ENCODE data around the gene KNSTRN. TPM values are rescaled to one million over a fixed set of nuclear protein-coding genes. Genes with fewer than 3 reads are reported as not detected.
A peak's percentile ranks its signal among the peaks of the same experiment; 100 is the strongest.

Gene KNSTRN
- total and polyA plus RNA-seq, 2 of the 4 experiments (the other 2 are of a cell fraction), result 33.1 to 73.5 TPM

- Histone ChIP-seq H4K5ac (ENCODE audit: low read depth, low read length) (no peak overlapping the region), H2BK5ac (ENCODE audit: low read depth, low read length, poor library complexity, severe bottlenecking) (no peak overlapping the region), H3K27me3 (ENCODE audit: control insufficient read depth, insufficient read depth, low read length) (peaks cover 14% of the 10 kb centered on the region), H3K56ac (ENCODE audit: extremely low read depth, insufficient read depth, low read length) (no peak overlapping the region), H3K79me1 (ENCODE audit: low read depth in 1 of 2, low read length in 2 of 2) (peaks cover 19 to 59% of the 10 kb centered on the region in 2 experiments), H3K27ac (ENCODE audit: insufficient read depth, low read length) (no peak overlapping the region), H4K20me1 (ENCODE audit: insufficient read depth, low read length) (peaks cover 52% of the 10 kb centered on the region), H3K4me1 (ENCODE audit: control insufficient read depth, insufficient read depth, low read length) (peaks cover 18% of the 10 kb centered on the region), H2AK5ac (ENCODE audit: low read depth, low read length) (no peak overlapping the region), H3K18ac (ENCODE audit: low read depth, low read length) (no peak overlapping the region), H3K9ac (ENCODE audit: low read depth, low read length) (no peak overlapping the region), H2AK9ac (replicated peaks; ENCODE audit: low read depth, low read length, poor library complexity) (no peak overlapping the region), H3K4ac (ENCODE audit: low read depth, low read length) (no peak overlapping the region), H3K4me2 (ENCODE audit: low read depth, low read length) (no peak overlapping the region), H2BK120ac (ENCODE audit: low read depth, low read length) (no peak overlapping the region), H3K9me3 (ENCODE audit: control insufficient read depth, insufficient read depth, low read length) (no peaks in the 10 kb centered on the region), H2BK20ac (ENCODE audit: low read depth, low read length) (no peak overlapping the region), H2AFZ (replicated peaks; ENCODE audit: low read length, poor library complexity) (no peak overlapping the region), H3K14ac (replicated peaks; ENCODE audit: low read depth, low read length) (no peak overlapping the region), H3K23ac (ENCODE audit: low read depth, low read length) (peak overlapping the region; percentile 52; the same call in 1 of the 2 replicates), H4K91ac (ENCODE audit: insufficient read depth, low read depth, low read length) (no peak overlapping the region), H3K36me3 (ENCODE audit: control insufficient read depth, insufficient read depth, low read length) (no peaks in the 10 kb centered on the region), H3K4me3 (ENCODE audit: insufficient read depth, low read depth, low read length) (no peak overlapping the region), H3K9me1 (ENCODE audit: insufficient read depth, low read length) (peaks cover 14% of the 10 kb centered on the region), H2BK15ac (ENCODE audit: low read depth, low read length) (no peak overlapping the region), H4K8ac (ENCODE audit: low read depth in 2 of 2, low read length in 2 of 2) (no peak overlapping the region)
- TF ChIP-seq RFX5 (IDR thresholded peaks at IDR 0.05; ENCODE audit: low read depth, low read length), result no peak
- no peak for TF ChIP-seq MAFK (IDR thresholded peaks at IDR 0.05; ENCODE audit: low read depth, low read length)
- no peak for TF ChIP-seq CEBPB (IDR thresholded peaks at IDR 0.05; ENCODE audit: low read depth, low read length)
- no peak for TF ChIP-seq CTCF (conservative IDR thresholded peaks at IDR 0.05; ENCODE audit: low read depth, low read length)
- in situ Hi-C loops (cut with MboI; ENCODE audit: low sequenced_read_pairs), result no loop called here
- no TSS peak for BruUV-seq (replicated peaks)
- WGBS, 2 experiments (ENCODE audit: extremely low coverage in 2 of 2, insufficient read length in 1 of 2), result 25% methylated on average over 1 of the region's 3 CpGs; no CpG with 5 or more reads in 1 of the 2 experiments
- ChIA-PET POLR2A (ENCODE audit: unreplicated experiment) (no interaction called here), CTCF (interaction anchor here (1.0 kb wide), 1 partner anchor 63 kb away, joined by 3 read pairs; no protein-coding TSS in a partner anchor)
- no peak for DNase-seq
- intact Hi-C loops (cut with micrococcal nuclease), result loop anchor here (5.0 kb wide), 1 partner anchor 68 kb away; no protein-coding TSS in a partner anchor
- ATAC-seq (ENCODE audit: low read depth), result no peak
- dilution Hi-C loops (cut with HindIII; ENCODE audit: low sequenced_read_pairs, unreplicated experiment), result no loop called here
Measured at GRCh38 chr15:40443846-40444245, 61.3 kb downstream of the KNSTRN start.

Other genes starting within 250 kb of the KNSTRN start
- gene BUB1B, start 221.7 kb upstream of the KNSTRN start, total RNA-seq (2012; rRNA removed), result 24.7 and 31.9 TPM in 2 replicates
- gene BUB1B, start 221.7 kb upstream of the KNSTRN start, polyA plus RNA-seq (2012; rRNA removed), result 13.6 and 15.6 TPM in 2 replicates
- gene PAK6, start 143.7 kb upstream of the KNSTRN start, total RNA-seq (2012; rRNA removed), result not detected in 2 replicates
- 0.21 TPM in 1 of 2 replicates, not detected in the other for gene PAK6, start 143.7 kb upstream of the KNSTRN start, polyA plus RNA-seq (2012; rRNA removed)
- gene ANKRD63, start 99.7 kb upstream of the KNSTRN start, total RNA-seq (2012; rRNA removed), result under 0.01 TPM in 1 of 2 replicates, not detected in the other
- not detected in 2 replicates for gene ANKRD63, start 99.7 kb upstream of the KNSTRN start, polyA plus RNA-seq (2012; rRNA removed)
- 0.18 and 0.28 TPM in 2 replicates for gene PLCB2, start 74.8 kb upstream of the KNSTRN start, total RNA-seq (2012; rRNA removed)
- gene PLCB2, start 74.8 kb upstream of the KNSTRN start, polyA plus RNA-seq (2012; rRNA removed), result 0.87 and 1.4 TPM in 2 replicates
- 10.4 and 13.1 TPM in 2 replicates for gene INAFM2, start 59.0 kb upstream of the KNSTRN start, total RNA-seq (2012; rRNA removed)
- gene INAFM2, start 59.0 kb upstream of the KNSTRN start, polyA plus RNA-seq (2012; rRNA removed), result 11.7 and 14.0 TPM in 2 replicates
- gene CCDC9B, start 41.8 kb upstream of the KNSTRN start, total RNA-seq (2012; rRNA removed), result 19.7 and 30.0 TPM in 2 replicates
- 26.0 and 30.9 TPM in 2 replicates for gene CCDC9B, start 41.8 kb upstream of the KNSTRN start, polyA plus RNA-seq (2012; rRNA removed)
- not detected in 2 replicates for gene PHGR1, start 31.7 kb upstream of the KNSTRN start, total RNA-seq (2012; rRNA removed)
- not detected in 2 replicates for gene PHGR1, start 31.7 kb upstream of the KNSTRN start, polyA plus RNA-seq (2012; rRNA removed)
- gene DISP2, start 24.5 kb upstream of the KNSTRN start, total RNA-seq (2012; rRNA removed), result under 0.01 and 0.36 TPM in 2 replicates
- gene DISP2, start 24.5 kb upstream of the KNSTRN start, polyA plus RNA-seq (2012; rRNA removed), result 0.34 and 0.42 TPM in 2 replicates
- gene IVD, start 23.1 kb downstream of the KNSTRN start, total RNA-seq (2012; rRNA removed), result 27.5 and 31.7 TPM in 2 replicates
- 38.3 and 41.1 TPM in 2 replicates for gene IVD, start 23.1 kb downstream of the KNSTRN start, polyA plus RNA-seq (2012; rRNA removed)
- gene BAHD1, start 58.2 kb downstream of the KNSTRN start, total RNA-seq (2012; rRNA removed), result 3.0 and 3.6 TPM in 2 replicates
- gene BAHD1, start 58.2 kb downstream of the KNSTRN start, polyA plus RNA-seq (2012; rRNA removed), result 8.1 and 8.7 TPM in 2 replicates
- 3.3 and 3.8 TPM in 2 replicates for gene CHST14, start 88.3 kb downstream of the KNSTRN start, total RNA-seq (2012; rRNA removed)
- gene CHST14, start 88.3 kb downstream of the KNSTRN start, polyA plus RNA-seq (2012; rRNA removed), result 19.5 and 20.6 TPM in 2 replicates
- gene CCDC32, start 182.3 kb downstream of the KNSTRN start, total RNA-seq (2012; rRNA removed), result 13.3 and 15.1 TPM in 2 replicates
- gene CCDC32, start 182.3 kb downstream of the KNSTRN start, polyA plus RNA-seq (2012; rRNA removed), result 10.8 and 14.8 TPM in 2 replicates
- gene RPUSD2, start 186.6 kb downstream of the KNSTRN start, total RNA-seq (2012; rRNA removed), result 11.9 and 13.4 TPM in 2 replicates
- gene RPUSD2, start 186.6 kb downstream of the KNSTRN start, polyA plus RNA-seq (2012; rRNA removed), result 7.2 and 7.4 TPM in 2 replicates
- gene KNL1, start 211.5 kb downstream of the KNSTRN start, total RNA-seq (2012; rRNA removed), result 25.1 and 32.5 TPM in 2 replicates
- 2.2 and 3.1 TPM in 2 replicates for gene KNL1, start 211.5 kb downstream of the KNSTRN start, polyA plus RNA-seq (2012; rRNA removed)